Cardiac fibroblast (primary cell): Measurements from ENCODE around the gene PPFIBP2.

ENCODE experiments used
- DNase-seq, 2 donors: peaks; one replicate each; pipeline versions ENCODE4 v3.0.0 to v3.0.0-alpha.2; 2010; ENCODE audit warnings: low read depth in 2 of 2
- H3K4me3 ChIP-seq, 2 donors: replicated peaks in 1 of 2; 1 replicate in 1 of 2; 2 replicates in 1 of 2; pipeline ENCODE4 v1.5.1; 2011; ENCODE audit warnings: low read depth in 2 of 2, low read length in 2 of 2, mild to moderate bottlenecking in 2 of 2, moderate library complexity in 1 of 2
- TF ChIP-seq, protein P1 (sequence below): IDR thresholded peaks from one replicate; pipeline ENCODE4 v1.5.1; 2011; ENCODE audit warnings: low read depth, mild to moderate bottlenecking, low read length, inconsistent platforms

Gene PPFIBP2

DNA sequence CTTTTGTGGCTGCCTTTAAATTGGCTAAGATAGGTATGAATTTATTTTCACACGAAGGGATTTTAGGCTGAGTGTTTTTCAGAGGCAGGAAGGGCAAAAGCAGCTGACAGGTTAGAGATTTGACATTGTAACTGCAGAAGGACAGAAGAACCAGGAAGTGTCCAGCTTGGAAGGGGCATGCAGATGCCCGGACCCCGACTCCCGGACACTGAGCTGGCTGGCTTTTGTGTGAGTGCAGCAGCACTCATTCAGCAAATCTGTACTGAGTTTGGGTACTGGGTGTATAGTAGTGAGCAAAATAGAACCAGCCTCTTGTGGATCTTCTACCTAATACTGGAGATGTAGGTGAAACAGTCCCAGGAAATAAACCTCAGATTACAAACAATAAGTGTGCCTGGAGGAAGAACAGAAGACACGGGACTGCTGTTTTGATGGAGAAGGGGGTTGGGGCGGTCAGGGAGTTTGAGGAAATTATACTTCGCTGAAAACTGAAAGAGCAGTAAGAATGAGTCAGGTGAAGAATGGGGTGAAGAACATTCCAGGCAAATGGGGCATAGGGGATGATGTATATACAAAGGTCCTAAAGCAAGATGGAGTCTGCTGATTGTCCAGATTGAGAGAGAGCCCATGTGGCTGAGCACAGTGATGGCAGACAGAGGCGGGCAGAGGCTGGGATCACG, 64.6 kb downstream of the PPFIBP2 start:
- no peak for DNase-seq
- peak overlapping the region; percentile 14 to 29 for H3K4me3 ChIP-seq
- TF ChIP-seq, protein P1, sequence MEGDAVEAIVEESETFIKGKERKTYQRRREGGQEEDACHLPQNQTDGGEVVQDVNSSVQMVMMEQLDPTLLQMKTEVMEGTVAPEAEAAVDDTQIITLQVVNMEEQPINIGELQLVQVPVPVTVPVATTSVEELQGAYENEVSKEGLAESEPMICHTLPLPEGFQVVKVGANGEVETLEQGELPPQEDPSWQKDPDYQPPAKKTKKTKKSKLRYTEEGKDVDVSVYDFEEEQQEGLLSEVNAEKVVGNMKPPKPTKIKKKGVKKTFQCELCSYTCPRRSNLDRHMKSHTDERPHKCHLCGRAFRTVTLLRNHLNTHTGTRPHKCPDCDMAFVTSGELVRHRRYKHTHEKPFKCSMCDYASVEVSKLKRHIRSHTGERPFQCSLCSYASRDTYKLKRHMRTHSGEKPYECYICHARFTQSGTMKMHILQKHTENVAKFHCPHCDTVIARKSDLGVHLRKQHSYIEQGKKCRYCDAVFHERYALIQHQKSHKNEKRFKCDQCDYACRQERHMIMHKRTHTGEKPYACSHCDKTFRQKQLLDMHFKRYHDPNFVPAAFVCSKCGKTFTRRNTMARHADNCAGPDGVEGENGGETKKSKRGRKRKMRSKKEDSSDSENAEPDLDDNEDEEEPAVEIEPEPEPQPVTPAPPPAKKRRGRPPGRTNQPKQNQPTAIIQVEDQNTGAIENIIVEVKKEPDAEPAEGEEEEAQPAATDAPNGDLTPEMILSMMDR = no peak

DNA sequence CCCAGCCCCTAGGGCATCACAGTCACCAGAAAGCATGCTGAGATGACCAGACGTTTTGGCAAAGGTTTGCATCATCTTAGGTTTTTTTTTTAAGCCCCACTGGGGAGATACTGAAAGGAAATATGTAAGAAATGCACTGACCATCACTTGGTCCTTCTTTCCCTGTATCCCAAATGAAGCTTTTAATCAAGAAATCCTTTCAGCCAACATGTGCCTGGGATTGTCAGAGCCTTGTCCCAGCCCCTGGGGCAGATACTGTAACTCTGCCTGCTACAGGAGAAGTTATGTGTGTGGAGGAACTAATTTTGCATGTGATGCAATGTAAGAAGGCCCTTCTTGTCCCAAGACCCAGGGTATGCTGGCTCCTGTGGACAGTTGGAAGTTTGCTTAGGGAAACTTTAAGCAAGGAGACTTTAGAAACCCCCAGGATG, 65.6 kb downstream of the PPFIBP2 start:
- peak; percentile 27 to 81 for DNase-seq
- TF ChIP-seq, protein P1 = no peak
- H3K4me3 ChIP-seq = no peak overlapping the region

DNA sequence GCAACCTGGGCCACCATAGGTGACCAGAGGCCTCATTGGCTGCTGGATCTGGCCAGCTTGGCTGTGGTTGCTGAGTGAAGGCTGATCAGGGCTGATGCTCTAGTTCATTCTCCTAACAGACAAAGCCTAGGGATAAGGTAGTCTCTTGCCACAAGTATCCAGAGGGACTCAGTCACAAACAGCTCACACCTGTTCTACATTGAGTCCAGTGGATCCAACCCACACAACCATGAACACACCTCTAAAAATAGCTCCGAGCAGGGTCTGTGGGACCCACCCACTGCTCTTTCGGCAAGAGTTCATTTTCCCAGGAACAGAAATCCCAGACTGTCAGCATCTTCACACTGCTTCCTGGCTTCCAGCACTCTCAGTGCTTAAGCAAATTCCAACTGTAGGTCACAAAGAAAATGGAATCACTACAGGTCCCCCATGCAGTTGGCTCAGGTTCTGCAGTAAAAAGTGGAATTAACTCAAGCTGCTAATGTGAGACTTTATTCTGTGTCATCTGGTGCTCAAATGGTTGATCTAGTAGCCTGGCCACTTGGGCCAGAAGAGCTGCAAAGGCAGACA, 67.3 kb downstream of the PPFIBP2 start:
- no peak for DNase-seq
- TF ChIP-seq, protein P1 = no peak
- no peak overlapping the region for H3K4me3 ChIP-seq

DNA sequence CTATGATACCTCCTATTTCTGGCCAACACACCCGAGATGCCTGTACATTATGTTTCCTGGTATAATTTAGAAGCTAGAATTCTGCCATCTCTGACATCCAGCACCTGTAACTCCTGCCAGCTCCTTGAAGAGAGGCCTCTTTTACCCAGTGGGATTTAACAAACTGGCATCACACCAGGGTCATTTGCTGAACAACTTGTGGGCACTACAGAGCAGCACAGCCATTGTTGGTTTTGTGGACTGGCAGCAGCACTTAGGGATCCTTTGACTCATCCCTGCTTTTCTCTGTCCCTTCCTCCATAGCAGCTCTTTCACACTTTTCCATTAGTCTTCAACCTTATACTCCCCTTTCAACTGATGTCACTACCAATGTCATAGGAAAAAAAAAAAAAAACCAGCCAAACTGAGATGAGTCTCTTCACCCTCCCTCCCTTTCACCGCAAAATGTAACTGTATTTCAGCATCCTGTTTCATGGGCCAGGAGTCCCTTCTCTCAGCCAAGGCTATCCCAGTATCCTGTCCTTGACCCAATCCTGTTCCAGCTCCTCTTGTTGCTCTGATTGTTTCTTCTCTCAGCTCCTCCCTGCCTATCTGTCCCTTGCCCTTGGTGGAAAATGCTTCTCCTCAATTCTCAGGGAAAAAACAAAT, 68.7 kb downstream of the PPFIBP2 start:
- peak in 1 of 2 donors; percentile 59 for DNase-seq
- TF ChIP-seq, protein P1 = no peak
- H3K4me3 ChIP-seq = no peak overlapping the region

DNA sequence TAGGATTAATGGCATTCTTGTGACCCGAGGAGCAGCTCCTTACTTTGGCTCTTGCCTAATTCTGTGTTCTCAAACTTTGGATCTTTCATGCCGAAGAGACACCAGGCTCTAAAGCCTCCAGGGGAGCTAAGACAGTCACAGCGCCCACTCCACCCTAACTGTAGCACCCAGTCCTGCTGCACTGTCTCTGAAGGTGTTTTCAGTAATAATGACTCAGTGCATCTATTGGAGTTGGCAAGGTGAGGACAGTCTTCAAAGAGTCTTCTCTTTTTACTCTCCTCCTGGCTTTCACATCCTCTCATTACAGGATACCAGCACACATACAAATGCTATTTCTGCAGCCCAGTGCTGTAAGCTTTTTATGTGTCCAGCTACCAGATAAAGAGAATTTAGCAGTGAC, 69.4 kb downstream of the PPFIBP2 start:
- TF ChIP-seq, protein P1 = no peak
- no peak for DNase-seq
- no peak overlapping the region for H3K4me3 ChIP-seq

DNA sequence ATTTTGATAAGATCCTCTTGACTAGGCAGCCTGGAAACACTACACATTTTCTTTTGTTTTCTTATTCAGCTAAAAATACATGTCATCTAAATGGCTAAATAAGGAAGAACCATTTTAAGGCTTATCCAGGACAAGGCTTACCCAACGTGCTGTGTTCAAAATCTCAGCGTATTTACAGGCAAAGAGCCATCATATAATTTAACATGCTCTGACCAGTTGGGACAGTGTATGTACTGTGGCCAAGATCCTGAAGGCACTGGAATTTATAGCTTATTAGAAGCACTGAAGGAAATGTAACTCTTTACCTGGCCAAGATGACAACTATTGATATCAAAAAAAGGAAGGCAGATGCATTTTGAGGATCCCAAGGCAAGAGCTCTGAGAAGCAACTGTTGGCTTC, 71.1 kb downstream of the PPFIBP2 start:
- no peak overlapping the region for H3K4me3 ChIP-seq
- DNase-seq = no peak
- TF ChIP-seq, protein P1 = no peak
